ENCODE data around the gene ZNF689. TPM values are rescaled to one million over a fixed set of nuclear protein-coding genes. Genes with fewer than 3 reads are reported as not detected.
A peak's percentile ranks its signal among the peaks of the same experiment; 100 is the strongest.

Gene ZNF689
- 4.5 and 6.1 TPM in 2 replicates for total RNA-seq (2022)
- percentile 63 among the genes with signal in this experiment for Bru-seq, nascent RNA
- percentile 35 among the genes with signal in this experiment for BruChase-seq, experiment 1, labeled RNA remaining after a 6-hour chase
- percentile 64 among the genes with signal in this experiment for BruChase-seq, experiment 2, labeled RNA remaining after a 2-hour chase
- long read RNA-seq, transcript ZNF689-201 (3 exons, 3,547 nt) = major isoform, 11 of 14 reads
- long read RNA-seq, partial matches to known transcripts = 0 of 14 reads
- long read RNA-seq, other reads (novel, unspliced or antisense) = 3 of 14 reads

GRCh38 chr16:30609926-30610839, at the start of gene ZNF689:
Gene ZNF689 (minus strand): TSS chr16:30610389. CDS start chr16:30610041, 348 bp downstream.
- no peaks in the 10 kb centered on the region for H3K27me3 Mint-ChIP-seq (ENCODE audit: insufficient read depth, unreplicated experiment)
- H3K36me3 Mint-ChIP-seq (ENCODE audit: insufficient read depth, unreplicated experiment) = peaks cover 39% of the 10 kb centered on the region
- intact Hi-C loops (cut with micrococcal nuclease) = no loop called here
- TSS peak; percentile 66 for BruUV-seq (replicated peaks)
- no peaks in the 10 kb centered on the region for H3K9me3 Mint-ChIP-seq (ENCODE audit: unreplicated experiment)
- ChIA-PET POLR2A (interaction anchor here (0.6 to 3.0 kb wide), 24 partner anchors 9 to 652 kb away, joined by 3 to 12 read pairs (median 5); partner anchors contain the start of genes DCTPP1, PHKG2, ZNF688 and ZNF747), CTCF (interaction anchor here (0.6 to 1.0 kb wide), 5 partner anchors 12 to 180 kb away, joined by 3 to 5 read pairs (median 4); partner anchors contain the start of gene DCTPP1)
- H3K27ac Mint-ChIP-seq (ENCODE audit: low read depth, unreplicated experiment) = peak within 1 kb of the TSS; percentile 92
- peak; percentile 98 for DNase-seq (ENCODE audit: unreplicated experiment)
- no peak for TF ChIP-seq CTCF (IDR thresholded peaks at IDR 0.05; ENCODE audit: unreplicated experiment)
- H3K4me1 Mint-ChIP-seq (ENCODE audit: insufficient read depth, unreplicated experiment) = no peaks in the 10 kb centered on the region
- H3K4me3 Mint-ChIP-seq (ENCODE audit: unreplicated experiment) = peak within 1 kb of the TSS; percentile 80

GRCh38 chr16:30658731-30659506, 48.7 kb upstream of the ZNF689 start:
- TSS peak; percentile 76 for BruUV-seq (replicated peaks)

More at GRCh38 chr16:30658731-30659506, 48.7 kb upstream of the ZNF689 start:
- peaks cover 76% of the 10 kb centered on the region for H3K36me3 Mint-ChIP-seq (ENCODE audit: insufficient read depth, unreplicated experiment)
- H3K9me3 Mint-ChIP-seq (ENCODE audit: unreplicated experiment) = no peaks in the 10 kb centered on the region
- H3K27ac Mint-ChIP-seq (ENCODE audit: low read depth, unreplicated experiment) = peak overlapping the region; percentile 100
- ChIA-PET CTCF (interaction anchor here (0.6 to 2.1 kb wide), 11 partner anchors 9 to 251 kb away, joined by 3 to 14 read pairs (median 3); no protein-coding TSS in a partner anchor), POLR2A (interaction anchor here (0.6 to 3.9 kb wide), 37 partner anchors 9 to 1742 kb away, joined by 3 to 22 read pairs (median 5); partner anchors contain the start of genes ALDOA, CD2BP2, DCTPP1 and MAZ)
- H3K27me3 Mint-ChIP-seq (ENCODE audit: insufficient read depth, unreplicated experiment) = no peaks in the 10 kb centered on the region
- intact Hi-C loops (cut with micrococcal nuclease) = loop anchor here (1.0 kb wide), 2 partner anchors 35 to 39 kb away; no protein-coding TSS in a partner anchor
- peak; percentile 97 for DNase-seq (ENCODE audit: unreplicated experiment)
- no peak for TF ChIP-seq CTCF (IDR thresholded peaks at IDR 0.05; ENCODE audit: unreplicated experiment)
- H3K4me3 Mint-ChIP-seq (ENCODE audit: unreplicated experiment) = peak overlapping the region; percentile 93
- H3K4me1 Mint-ChIP-seq (ENCODE audit: insufficient read depth, unreplicated experiment) = peaks cover 21% of the 10 kb centered on the region

All from MCF 10A (cell line).